HG03095 (cell line): Measurements from ENCODE around the gene CHST4.
A peak's percentile ranks its signal among the peaks of the same experiment; 100 is the strongest.
"Not testable (repeated sequence)": the region's sequence is repeated elsewhere in the genome, so short reads cannot be mapped to it uniquely, and the experiment has no call there.

Experiments used
- ATAC-seq: cut with Tn5 transposase; IDR thresholded peaks from one replicate; pipeline ENCODE4 v1.9.1; 2021; ENCODE audit warnings: moderate library complexity; ENCODE audit not compliant: unreplicated experiment

CHST4 gene

DNA sequence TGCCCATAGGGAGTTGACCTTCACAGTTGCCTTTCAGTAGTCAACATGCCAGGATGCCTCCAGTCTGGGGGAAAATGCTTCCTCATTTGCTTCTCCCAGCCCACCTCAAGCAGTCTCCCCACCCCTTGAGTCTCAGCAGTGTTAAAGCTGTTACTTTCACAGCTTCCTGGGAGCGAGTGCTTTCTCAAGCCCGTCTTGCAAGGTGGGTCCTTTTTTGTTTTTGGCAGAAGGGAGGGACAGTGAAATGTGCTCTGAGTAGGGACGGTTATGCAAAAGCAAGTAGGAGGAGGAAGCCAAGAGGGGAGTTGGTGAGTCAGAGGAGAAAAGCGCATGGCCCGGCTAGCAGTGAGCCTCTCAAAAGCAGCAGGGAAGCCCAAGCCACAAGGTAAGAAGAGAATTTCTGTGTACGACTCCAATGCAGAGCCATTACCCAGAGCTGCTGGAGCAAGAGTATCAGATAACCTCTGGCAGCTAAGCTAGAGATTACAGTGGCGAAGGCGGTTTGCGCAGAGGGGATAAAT, at the start of gene CHST4:
Gene CHST4 (plus strand): TSS at position 316 of the 521 bp plus-strand sequence. CDS start 10,252 bp downstream, outside the sequence.
- peak; percentile 74 for ATAC-seq

DNA sequence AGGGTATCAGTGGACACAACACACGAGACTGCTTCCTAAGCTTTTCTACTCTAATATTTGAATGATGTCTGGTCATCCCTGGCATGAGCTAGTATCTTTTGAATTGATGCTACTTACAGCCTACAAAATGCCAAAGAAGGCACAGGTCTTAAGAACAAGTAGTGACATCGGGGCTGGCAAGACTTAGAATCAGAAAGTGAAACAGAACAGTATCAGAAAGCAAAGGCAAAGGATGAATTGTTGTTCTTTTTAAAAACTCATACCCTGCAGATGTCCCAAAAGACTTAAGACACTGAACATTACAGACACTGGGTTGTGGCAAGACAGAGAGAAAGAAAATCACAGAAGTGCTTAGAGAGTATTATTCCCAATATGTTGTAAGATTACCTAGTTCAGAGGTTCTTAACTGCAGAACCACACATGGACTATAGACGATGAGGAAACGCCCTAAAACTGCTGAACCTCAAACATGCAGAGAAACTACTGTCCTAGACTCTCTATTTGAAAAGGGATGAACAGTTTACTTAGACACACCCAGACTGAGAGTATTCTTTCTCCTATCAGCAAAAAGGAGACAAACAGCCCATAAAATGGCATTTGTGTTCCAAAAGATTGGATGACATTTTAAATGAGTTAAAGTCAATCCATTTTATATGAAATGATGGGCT, 49.6 kb upstream of the CHST4 start:
- no peak for ATAC-seq

DNA sequence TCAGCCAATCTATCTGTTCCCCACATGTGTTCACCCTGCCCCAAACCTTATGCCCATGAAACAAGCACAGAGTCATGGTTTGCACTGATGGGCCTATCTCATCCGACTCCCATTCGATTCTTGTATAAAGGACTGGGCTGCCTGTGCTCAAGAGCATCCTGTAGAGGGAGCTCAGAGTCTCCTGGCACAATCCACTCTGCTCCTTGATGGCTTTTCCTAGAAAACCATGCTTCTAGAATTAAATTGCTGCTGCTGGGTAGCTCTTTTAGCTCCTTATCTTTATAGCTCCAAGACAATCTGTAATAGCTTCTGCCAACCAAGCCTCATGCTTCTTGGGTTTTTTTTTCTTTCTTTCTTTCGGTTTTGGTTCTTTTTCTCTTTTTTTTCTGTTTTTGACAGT, 46.8 kb upstream of the CHST4 start:
- ATAC-seq, result no peak

DNA sequence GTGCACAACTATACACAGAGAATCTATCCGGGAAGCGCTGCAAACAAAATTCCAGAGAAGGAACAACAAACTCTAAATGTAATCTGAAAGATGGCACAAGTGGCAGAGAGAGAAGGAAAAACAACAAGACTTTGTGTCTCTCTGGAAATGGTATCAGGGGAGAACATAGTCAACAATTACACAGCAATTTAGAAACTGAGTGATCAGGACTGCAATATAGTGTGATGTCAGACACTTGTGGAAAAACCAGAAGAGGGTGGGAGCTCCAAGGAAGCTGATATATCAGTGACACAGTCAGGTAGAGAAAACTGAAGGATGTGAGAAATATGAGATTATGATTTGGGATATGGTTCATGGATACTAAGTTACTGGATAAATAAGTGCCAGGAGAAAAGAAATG, 45.3 kb upstream of the CHST4 start:
- ATAC-seq, result no peak

DNA sequence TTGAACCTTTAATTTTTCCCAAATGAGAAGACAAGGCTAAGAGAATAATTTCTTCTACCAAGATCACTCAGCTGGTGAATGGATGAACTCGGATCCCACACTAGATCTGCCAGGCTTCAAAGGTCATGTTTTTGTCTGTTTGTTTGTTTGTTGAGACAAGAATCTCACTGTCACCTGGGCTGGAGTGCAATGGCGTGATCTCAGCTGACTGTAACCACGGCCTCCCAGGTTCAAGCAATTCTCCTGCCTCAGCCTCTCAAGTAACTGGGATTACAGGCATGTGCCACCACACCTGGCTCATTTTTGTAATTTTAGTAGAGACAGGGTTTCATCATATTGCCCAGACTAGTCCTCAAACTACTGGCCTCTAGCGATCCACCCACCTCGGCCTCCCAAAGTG, 43.7 kb upstream of the CHST4 start:
- no peak for ATAC-seq

DNA sequence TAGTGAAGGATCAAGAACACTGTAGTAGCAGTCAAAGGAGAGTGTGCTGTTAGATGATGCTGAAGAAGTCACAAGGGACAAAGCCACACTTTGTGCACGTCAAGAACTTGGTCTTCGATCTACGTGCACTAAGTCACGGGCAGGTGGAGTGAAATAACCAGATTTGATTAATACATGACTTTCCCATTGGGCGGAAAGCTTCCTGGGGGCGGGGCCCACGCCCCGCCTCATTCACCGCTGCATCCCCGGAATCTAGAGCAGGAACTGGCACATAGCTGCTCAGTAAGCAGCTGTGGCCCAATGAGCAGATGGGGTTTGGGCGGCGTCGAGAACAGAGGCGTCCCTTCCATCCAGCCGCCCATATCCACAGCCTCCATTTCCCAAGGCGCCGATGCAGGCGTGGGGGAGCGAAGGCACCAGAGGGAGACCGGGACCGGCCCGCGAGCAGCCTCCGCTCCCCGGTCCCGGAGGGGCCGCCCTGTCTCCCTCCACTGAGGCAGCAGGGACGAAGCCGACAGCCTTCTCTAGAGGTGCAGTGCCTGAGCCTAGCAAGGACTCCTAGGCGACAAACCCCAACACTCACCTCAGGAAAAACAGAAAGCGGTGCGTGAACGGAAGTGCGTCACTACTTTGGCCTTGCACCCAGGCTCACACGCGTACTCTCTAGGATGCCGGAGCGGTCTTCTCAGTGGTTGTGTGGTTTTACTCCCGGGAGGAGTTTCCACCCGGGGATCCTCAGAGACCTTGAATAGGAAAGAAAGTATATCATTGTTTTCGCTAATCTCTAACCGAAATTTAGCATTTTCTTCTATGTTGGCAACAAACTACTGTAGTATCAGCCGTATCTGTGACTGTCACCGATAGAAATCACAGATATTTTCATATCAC, 42.0 kb upstream of the CHST4 start:
- peak; percentile 79 for ATAC-seq

GRCh38 chr16:71489122-71489521, 37.1 kb upstream of the CHST4 start, which contains the start of gene ZNF19:
TSS of gene ZNF19 (minus strand) at chr16:71489324. CDS start at chr16:71482114, 7,210 bp downstream.
- no peak for ATAC-seq

- ATAC-seq, result no peak
Observed at GRCh38 chr16:71490361-71490760, 35.9 kb upstream of the CHST4 start.

GRCh38 chr16:71491054-71491453, 35.2 kb upstream of the CHST4 start:
- no peak for ATAC-seq

DNA sequence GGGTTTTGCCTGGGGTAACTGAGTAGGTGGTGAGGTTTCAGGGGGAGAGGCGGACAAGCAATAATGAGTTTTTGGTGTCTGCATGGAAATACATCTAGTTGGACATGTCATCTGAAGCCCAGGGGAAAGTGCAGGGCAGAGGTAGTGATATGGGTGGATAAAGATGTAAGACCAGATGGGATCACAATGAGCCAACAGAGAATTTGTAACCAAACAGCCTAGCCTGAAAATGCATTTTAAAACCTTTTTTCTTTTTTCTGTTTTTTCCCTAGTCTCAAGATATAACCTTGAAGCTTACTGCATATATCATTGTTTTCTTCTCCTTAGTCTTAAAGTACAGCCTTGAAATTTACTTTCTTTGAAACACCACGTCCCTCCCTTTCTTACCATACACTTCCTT, 33.4 kb upstream of the CHST4 start:
- no peak for ATAC-seq

DNA sequence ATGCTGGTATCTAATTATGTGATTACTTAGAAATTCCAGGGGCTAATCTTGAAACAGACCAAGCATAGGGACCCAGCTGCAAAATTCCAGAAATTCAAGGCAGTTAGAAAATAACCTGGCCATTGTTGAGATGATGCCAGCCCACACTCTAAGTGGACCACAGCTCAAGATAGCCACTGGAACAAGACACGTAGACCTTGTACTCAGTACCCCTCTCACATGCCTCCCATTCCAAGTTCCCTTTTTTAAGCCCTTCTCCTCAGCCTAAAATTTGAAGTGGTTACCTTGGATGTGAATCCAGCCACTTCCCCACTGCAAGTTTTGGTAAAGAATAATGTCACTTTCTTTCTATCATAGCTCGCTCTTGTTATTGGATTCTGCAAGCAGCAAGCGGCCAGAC, 33.0 kb upstream of the CHST4 start:
- ATAC-seq, result no peak

DNA sequence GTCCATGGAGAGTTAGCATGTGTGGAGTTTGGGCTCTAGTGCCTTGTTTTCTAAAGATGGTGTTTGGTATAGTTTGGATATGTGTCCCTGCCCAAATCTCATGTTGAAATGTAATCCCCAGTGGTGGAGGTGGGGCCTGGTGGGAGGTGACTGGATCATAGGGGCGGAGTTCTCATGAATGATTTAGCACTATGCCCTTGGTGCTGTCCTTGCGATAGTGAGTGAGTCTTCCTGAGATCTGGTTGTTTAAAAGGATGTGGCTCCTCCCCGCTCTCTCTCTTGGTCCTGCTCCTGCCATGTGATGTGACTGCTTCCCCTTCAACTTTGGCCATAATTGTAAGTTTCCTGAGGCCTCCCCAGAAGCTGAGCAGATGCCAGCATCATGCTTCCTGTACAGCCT, 28.2 kb upstream of the CHST4 start:
- no peak for ATAC-seq

- ATAC-seq, result no peak
Observed at GRCh38 chr16:71499775-71500364, 26.4 kb upstream of the CHST4 start.

DNA sequence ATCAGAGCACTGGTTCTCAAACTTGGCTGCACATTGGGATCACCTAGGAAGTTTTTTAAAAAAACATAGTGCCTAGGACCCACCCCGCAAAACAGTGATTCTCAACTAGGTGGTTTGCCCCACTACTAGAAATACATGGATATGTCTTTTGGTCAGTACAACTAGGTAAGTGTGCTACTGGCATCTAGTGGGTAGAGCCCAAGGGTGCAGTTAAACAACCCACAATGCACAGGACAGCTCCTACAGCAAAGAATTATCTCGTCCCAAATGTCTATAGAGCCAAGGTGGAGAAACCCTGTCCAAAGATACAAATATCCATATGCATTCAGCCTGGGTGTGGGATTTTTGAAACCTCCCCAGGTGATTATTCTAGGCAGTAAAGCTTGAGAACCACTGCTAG, 25.3 kb upstream of the CHST4 start:
- no peak for ATAC-seq

GRCh38 chr16:71501547-71501946, 24.7 kb upstream of the CHST4 start:
- no peak for ATAC-seq

DNA sequence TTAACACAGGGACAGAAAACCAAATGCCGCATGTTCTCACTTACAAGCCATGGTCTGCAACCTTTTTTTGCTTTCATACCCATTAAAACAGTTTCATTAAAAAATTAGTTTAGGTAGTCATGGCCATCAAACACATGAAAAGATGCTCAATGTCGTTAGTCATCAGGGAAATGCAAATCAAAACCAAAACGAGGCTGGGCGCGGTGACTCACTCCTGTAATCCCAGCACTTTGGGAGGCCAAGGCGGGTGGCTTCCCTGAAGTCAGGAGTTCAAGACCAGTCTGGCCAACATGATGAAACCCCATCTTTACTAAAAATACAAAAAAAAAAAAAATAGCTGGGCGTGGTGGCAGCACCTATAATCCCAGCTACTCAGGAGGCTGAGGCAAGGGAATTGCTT, 22.2 kb upstream of the CHST4 start:
- not testable (repeated sequence) for ATAC-seq

DNA sequence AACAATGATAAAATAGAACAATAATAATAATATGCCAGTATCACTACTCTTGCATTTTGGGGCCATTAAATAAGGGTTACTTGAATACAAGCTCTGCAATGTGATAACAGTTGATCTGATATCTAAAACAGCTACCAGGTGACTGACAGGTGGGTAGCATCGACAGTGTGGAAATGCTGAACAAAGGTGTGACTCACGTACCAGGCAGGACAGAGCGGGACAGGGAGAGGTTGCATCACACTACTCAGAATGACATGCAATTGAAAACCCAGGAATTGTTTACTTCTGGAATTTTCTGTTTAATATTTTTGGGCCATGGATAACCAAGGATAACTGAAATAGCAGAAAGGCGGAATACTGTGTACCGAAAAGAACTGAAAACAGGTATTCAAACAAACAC, 21.3 kb upstream of the CHST4 start:
- no peak for ATAC-seq

DNA sequence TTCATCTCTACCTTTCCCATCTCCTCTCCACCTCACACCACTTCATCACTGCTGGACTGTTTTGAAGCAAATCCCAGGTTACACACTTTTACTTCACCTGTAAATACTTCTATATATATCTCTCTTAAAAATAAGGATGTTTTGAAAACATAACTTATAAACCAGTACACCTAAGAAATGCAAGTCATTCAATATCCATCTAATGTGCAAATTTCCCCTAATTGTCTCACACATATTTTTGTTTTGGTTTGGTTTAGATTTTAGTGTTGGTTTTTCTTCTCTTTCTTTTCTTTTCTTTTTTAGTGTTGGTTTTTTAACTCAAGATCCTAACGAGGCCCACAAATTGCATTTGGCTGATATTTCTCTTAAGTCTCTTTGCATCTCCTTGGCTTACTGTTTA, 19.2 kb upstream of the CHST4 start:
- ATAC-seq, result no peak

- no peak for ATAC-seq
Observed at GRCh38 chr16:71513302-71513701, 12.9 kb upstream of the CHST4 start.

- no peak for ATAC-seq
Observed at GRCh38 chr16:71514476-71514875, 11.8 kb upstream of the CHST4 start.

- no peak for ATAC-seq
Observed at GRCh38 chr16:71515026-71515425, 11.2 kb upstream of the CHST4 start.

GRCh38 chr16:71520550-71520949, 5.7 kb upstream of the CHST4 start:
- no peak for ATAC-seq
